CD14-positive monocyte (primary cell): ENCODE results near the gene LGSN. TPM values are rescaled to one million over a fixed set of nuclear protein-coding genes. Genes with fewer than 3 reads are reported as not detected.

Experiments used
- DNase-seq, 3 donors: peaks; one replicate each; pipeline ENCODE4 v3.0.0-alpha.2; 2011 to 2022
- H2AFZ ChIP-seq: 2 replicates; pipeline ENCODE4 v1.6.0; 2012; ENCODE audit warnings: mild to moderate bottlenecking, low read depth, low read length, inconsistent platforms; ENCODE audit not compliant: insufficient read depth, poor library complexity, severe bottlenecking
- H3K27ac ChIP-seq, 2 donors: 1 replicate in 1 of 2; 2 replicates in 1 of 2; pipeline ENCODE4 v1.5.1; 2012 to 2013; ENCODE audit warnings: low read length in 2 of 2, control low read depth in 1 of 2, inconsistent platforms in 1 of 2, low read depth in 1 of 2, mild to moderate bottlenecking in 1 of 2
- H3K27me3 ChIP-seq, 2 donors: one replicate each; pipeline versions ENCODE4 v1.6.0 to v1.6.1; 2011 to 2013; ENCODE audit warnings: low read length in 2 of 2; ENCODE audit not compliant: control insufficient read depth in 2 of 2, insufficient read depth in 2 of 2
- H3K36me3 ChIP-seq, 2 donors: replicated peaks in 1 of 2; 1 replicate in 1 of 2; 2 replicates in 1 of 2; pipeline versions ENCODE4 v1.5.1 to v1.6.1; 2012 to 2013; ENCODE audit warnings: low read length in 2 of 2, control low read depth in 1 of 2, inconsistent platforms in 1 of 2, mild to moderate bottlenecking in 1 of 2; ENCODE audit not compliant: insufficient read depth in 2 of 2, control insufficient read depth in 1 of 2
- H3K4me1 ChIP-seq, 2 donors: 1 replicate in 1 of 2; 2 replicates in 1 of 2; pipeline versions ENCODE4 v1.5.1 to v1.6.1; 2012 to 2013; ENCODE audit warnings: low read length in 2 of 2, control low read depth in 1 of 2, inconsistent platforms in 1 of 2, mild to moderate bottlenecking in 1 of 2, moderate library complexity in 1 of 2; ENCODE audit not compliant: insufficient read depth in 2 of 2, control insufficient read depth in 1 of 2
- H3K4me2 ChIP-seq: replicated peaks from 2 replicates; pipeline ENCODE3; 2012; ENCODE audit warnings: low read length, moderate library complexity, mild to moderate bottlenecking; ENCODE audit not compliant: poor library complexity, severe bottlenecking; ENCODE audit errors: extremely low read depth
- H3K4me3 ChIP-seq, 3 experiments: fragments of 200-600 bp in 1 of 3; sonication (generic) in 1 of 3; replicated peaks in 1 of 3; 1 replicate in 2 of 3; 2 replicates in 1 of 3; pipeline ENCODE4 v1.5.1; 2011 to 2013; ENCODE audit warnings: low read length in 3 of 3, mild to moderate bottlenecking in 3 of 3, control low read depth in 2 of 3, low read depth in 2 of 3, inconsistent platforms in 1 of 3, moderate library complexity in 1 of 3
- H3K79me2 ChIP-seq: 2 replicates; pipeline ENCODE4 v1.6.0; 2012; ENCODE audit warnings: mild to moderate bottlenecking, control low read depth, inconsistent platforms, low read length, moderate library complexity; ENCODE audit not compliant: insufficient read depth
- H3K9ac ChIP-seq: 2 replicates; pipeline ENCODE4 v1.6.0; 2017; ENCODE audit warnings: low read length, mild to moderate bottlenecking; ENCODE audit not compliant: insufficient read depth, poor library complexity, severe bottlenecking
- H3K9me3 ChIP-seq, 2 donors: replicated peaks in 1 of 2; 1 replicate in 1 of 2; 2 replicates in 1 of 2; pipeline versions ENCODE4 v1.5.1 to v1.6.1; 2012 to 2013; ENCODE audit warnings: low read length in 2 of 2, control low read depth in 1 of 2; ENCODE audit not compliant: control insufficient read depth in 1 of 2, insufficient read depth in 1 of 2
- H4K20me1 ChIP-seq: 2 replicates; pipeline ENCODE4 v1.6.0; 2012; ENCODE audit warnings: mild to moderate bottlenecking, low read length, control low read depth, moderate library complexity; ENCODE audit not compliant: insufficient read depth
- H3K27ac Mint-ChIP-seq, 7 donors: one replicate each; pipeline ENCODE4 v1.8.0; 2020; ENCODE audit warnings: mild to moderate bottlenecking in 7 of 7, mixed read lengths in 7 of 7, moderate library complexity in 6 of 7, inconsistent platforms in 2 of 7
- H3K27me3 Mint-ChIP-seq, 3 donors: one replicate each; pipeline ENCODE4 v1.8.0; 2021 to 2022; ENCODE audit warnings: low read depth in 3 of 3, mild to moderate bottlenecking in 3 of 3, mixed read lengths in 3 of 3, moderate library complexity in 3 of 3, inconsistent platforms in 1 of 3
- H3K36me3 Mint-ChIP-seq, 2 donors: one replicate each; pipeline ENCODE4 v1.8.0; 2020; ENCODE audit warnings: mixed read lengths in 2 of 2, inconsistent platforms in 1 of 2, mild to moderate bottlenecking in 1 of 2
- H3K4me1 Mint-ChIP-seq: one replicate; pipeline ENCODE4 v1.8.0; 2020; ENCODE audit warnings: mild to moderate bottlenecking, mixed read lengths
- H3K4me3 Mint-ChIP-seq, 2 donors: one replicate each; pipeline ENCODE4 v1.8.0; 2020; ENCODE audit warnings: mild to moderate bottlenecking in 2 of 2, mixed read lengths in 2 of 2, moderate library complexity in 1 of 2
- H3K9me3 Mint-ChIP-seq, 7 donors: one replicate each; pipeline ENCODE4 v1.8.0; 2020 to 2022; ENCODE audit warnings: mixed read lengths in 7 of 7, mild to moderate bottlenecking in 6 of 7, moderate library complexity in 6 of 7, inconsistent platforms in 2 of 7
- CTCF ChIP-seq: fragments of 200-600 bp; IDR thresholded peaks from one replicate; pipeline ENCODE4 v1.8.0; 2022; ENCODE audit warnings: antibody characterized with exemption, mild to moderate bottlenecking
- WGBS: methylation state at CpG from one replicate; pipeline ENCODE4 v1.1.5; 2013; ENCODE audit warnings: missing lambda C conversion rate; ENCODE audit not compliant: insufficient coverage; 5-methylcytosine and 5-hydroxymethylcytosine counted together
- intact Hi-C, 2 donors: fragments of 100-400 bp; cut with micrococcal nuclease; formaldehyde crosslinking; loops; one replicate each; pipeline versions ENCODE4 v1.15.0 to v1.15.1; 2023
- polyA plus RNA-seq, 3 donors: library from polyadenylated mRNA; depleted of rRNA in 1 of 3; unstranded in 2 of 3; stranded (reverse) in 1 of 3; fragments of 300-500 nt in 2 of 3; fragments of >200 nt in 1 of 3; fragmentation: Illumina TruSeq in 2 of 3; gene quantifications; 1 replicate in 2 of 3; 2 replicates in 1 of 3; pipeline ENCODE4 v1.2.3, GENCODE V29; 2012 to 2021

LGSN gene
- polyA plus RNA-seq, 3 donors = not detected

- Mint-ChIP-seq H3K27me3 (peaks cover 0 to 5% (median 0%) of the 10 kb centered on the region in 3 donors), H3K4me1 (no peaks in the 10 kb centered on the region), H3K4me3 (peak overlapping the region in 1 of 2 donors; percentile 31), H3K9me3 (peaks cover 0 to 3% (median 0%) of the 10 kb centered on the region in 7 donors), H3K36me3 (no peaks in the 10 kb centered on the region), H3K27ac (no peak overlapping the region)
- Histone ChIP-seq H3K9me3 (no peaks in the 10 kb centered on the region), H3K9ac (no peak overlapping the region), H2AFZ (no peak overlapping the region), H3K4me3 (no peak overlapping the region), H4K20me1 (no peaks in the 10 kb centered on the region), H3K4me1 (no peaks in the 10 kb centered on the region), H3K27me3 (peaks cover 0 to 3% of the 10 kb centered on the region in 2 donors), H3K79me2 (no peaks in the 10 kb centered on the region), H3K4me2 (no peak overlapping the region), H3K27ac (no peak overlapping the region), H3K36me3 (no peaks in the 10 kb centered on the region)
- no CpG with 5 or more reads among the region's 1 CpG for WGBS
- intact Hi-C loops = no loop called here
- no peak for TF ChIP-seq CTCF
- DNase-seq = no peak
Measured at GRCh38 chr6:63317641-63318040, 2.1 kb downstream of the LGSN start.

GRCh38 chr6:63316113-63316512 is 3.7 kb downstream of the LGSN start:
- Mint-ChIP-seq H3K4me3 (no peak overlapping the region), H3K27me3 (peaks cover 0 to 4% (median 2%) of the 10 kb centered on the region in 3 donors), H3K9me3 (peaks cover 0 to 3% (median 0%) of the 10 kb centered on the region in 7 donors), H3K4me1 (no peaks in the 10 kb centered on the region), H3K27ac (no peak overlapping the region), H3K36me3 (no peaks in the 10 kb centered on the region)
- H3K27ac ChIP-seq = no peak overlapping the region
- H3K4me2 ChIP-seq = no peak overlapping the region
- no peaks in the 10 kb centered on the region for H3K9me3 ChIP-seq
- no peaks in the 10 kb centered on the region for H3K36me3 ChIP-seq
- H4K20me1 ChIP-seq = no peaks in the 10 kb centered on the region
- DNase-seq = no peak
- no peak overlapping the region for H3K4me3 ChIP-seq
- H3K9ac ChIP-seq = no peak overlapping the region
- intact Hi-C loops = no loop called here
- no peaks in the 10 kb centered on the region for H3K4me1 ChIP-seq
- H3K79me2 ChIP-seq = no peaks in the 10 kb centered on the region
- peaks cover 0 to 3% of the 10 kb centered on the region in 2 donors for H3K27me3 ChIP-seq
- no peak for TF ChIP-seq CTCF
- no peak overlapping the region for H2AFZ ChIP-seq
- no CpG with 5 or more reads among the region's 3 CpGs for WGBS
